Mesenchymal stem cell (in vitro differentiated cells and primary cell): ENCODE measurements around the gene ITPKA.

Experiments used
- DNase-seq: peaks from one replicate; pipeline ENCODE4 v3.0.0-alpha.2; 2013
- H2AFZ ChIP-seq: one replicate; pipeline ENCODE4 v1.6.1; 2013; ENCODE audit warnings: low read depth, mild to moderate bottlenecking, control low read depth, inconsistent platforms, low read length, moderate library complexity
- H2AK5ac ChIP-seq: 2 replicates; pipeline ENCODE4 v1.6.1; 2013; ENCODE audit warnings: low read length, moderate library complexity, mild to moderate bottlenecking, inconsistent platforms; ENCODE audit not compliant: severe bottlenecking
- H2BK120ac ChIP-seq: one replicate; pipeline ENCODE4 v1.6.1; 2013; ENCODE audit warnings: low read depth, mild to moderate bottlenecking, inconsistent platforms, low read length, moderate library complexity
- H2BK12ac ChIP-seq, 2 experiments: one replicate each; pipeline ENCODE4 v1.6.1; 2013; ENCODE audit warnings: inconsistent platforms in 2 of 2, low read length in 2 of 2, mild to moderate bottlenecking in 2 of 2, moderate library complexity in 2 of 2, control low read depth in 1 of 2
- H2BK15ac ChIP-seq: one replicate; pipeline ENCODE4 v1.6.1; 2013; ENCODE audit warnings: mild to moderate bottlenecking, low read depth, inconsistent platforms; ENCODE audit not compliant: poor library complexity, severe bottlenecking
- H2BK5ac ChIP-seq: 2 replicates; pipeline ENCODE4 v1.6.1; 2013; ENCODE audit warnings: low read depth, mild to moderate bottlenecking, low read length, control low read depth, inconsistent platforms; ENCODE audit not compliant: poor library complexity, severe bottlenecking
- H3K14ac ChIP-seq, 2 experiments: one replicate each; pipeline ENCODE4 v1.6.1; 2013; ENCODE audit warnings: inconsistent platforms in 2 of 2, low read length in 2 of 2, control low read depth in 1 of 2, mild to moderate bottlenecking in 1 of 2, moderate library complexity in 1 of 2
- H3K18ac ChIP-seq, 2 experiments: one replicate each; pipeline ENCODE4 v1.6.1; 2013; ENCODE audit warnings: inconsistent platforms in 2 of 2, low read length in 2 of 2, control low read depth in 1 of 2, low read depth in 1 of 2, mild to moderate bottlenecking in 1 of 2
- H3K23ac ChIP-seq, 2 experiments: one replicate each; pipeline ENCODE4 v1.6.1; 2013; ENCODE audit warnings: inconsistent platforms in 2 of 2, low read length in 2 of 2, mild to moderate bottlenecking in 2 of 2, moderate library complexity in 2 of 2, control low read depth in 1 of 2
- H3K27ac ChIP-seq: 2 replicates; pipeline ENCODE4 v1.5.1; 2013; ENCODE audit warnings: mild to moderate bottlenecking, moderate library complexity, low read length, control low read depth, inconsistent platforms; ENCODE audit not compliant: poor library complexity, severe bottlenecking
- H3K27me3 ChIP-seq, 2 experiments: 2 replicates each; pipeline versions ENCODE4 v1.6.1 to v1.7.0; 2013; ENCODE audit warnings: low read length in 2 of 2, mild to moderate bottlenecking in 2 of 2, moderate library complexity in 2 of 2, control low read depth in 1 of 2, inconsistent platforms in 1 of 2; ENCODE audit not compliant: control insufficient read depth in 1 of 2, insufficient read depth in 1 of 2
- H3K36me3 ChIP-seq, 2 experiments: 2 replicates each; pipeline versions ENCODE4 v1.6.1 to v1.7.0; 2013; ENCODE audit warnings: low read length in 2 of 2, control low read depth in 1 of 2, inconsistent platforms in 1 of 2, low read depth in 1 of 2, mild to moderate bottlenecking in 1 of 2; ENCODE audit not compliant: insufficient read depth in 2 of 2, control insufficient read depth in 1 of 2
- H3K4ac ChIP-seq, 2 experiments: one replicate each; pipeline ENCODE4 v1.6.1; 2013; ENCODE audit warnings: inconsistent platforms in 2 of 2, low read length in 2 of 2, mild to moderate bottlenecking in 2 of 2, moderate library complexity in 2 of 2, control low read depth in 1 of 2, low read depth in 1 of 2
- H3K4me1 ChIP-seq: 2 replicates; pipeline ENCODE4 v1.6.1; 2013; ENCODE audit warnings: low read depth, low read length, control low read depth; ENCODE audit not compliant: control insufficient read depth, insufficient read depth
- H3K4me2 ChIP-seq: 2 replicates; pipeline ENCODE4 v1.6.1; 2013; ENCODE audit warnings: low read length, mild to moderate bottlenecking, inconsistent platforms; ENCODE audit not compliant: poor library complexity, severe bottlenecking
- H3K4me3 ChIP-seq, 2 experiments: 2 replicates each; pipeline versions ENCODE4 v1.5.1 to v1.7.0; 2013; ENCODE audit warnings: low read length in 2 of 2, mild to moderate bottlenecking in 2 of 2, control low read depth in 1 of 2, low read depth in 1 of 2; ENCODE audit not compliant: insufficient read depth in 1 of 2
- H3K79me1 ChIP-seq: replicated peaks from 2 replicates; pipeline ENCODE4 v1.6.1; 2013; ENCODE audit warnings: mild to moderate bottlenecking, control low read depth, low read length, inconsistent platforms; ENCODE audit not compliant: poor library complexity, severe bottlenecking
- H3K9ac ChIP-seq: 2 replicates; pipeline ENCODE4 v1.7.0; 2013; ENCODE audit warnings: mild to moderate bottlenecking, low read length, moderate library complexity
- H3K9me3 ChIP-seq: 2 replicates; pipeline ENCODE4 v1.7.0; 2013; ENCODE audit warnings: mild to moderate bottlenecking, low read length; ENCODE audit not compliant: control insufficient read depth
- H4K8ac ChIP-seq: one replicate; pipeline ENCODE4 v1.6.1; 2013; ENCODE audit warnings: inconsistent platforms, mild to moderate bottlenecking, low read length, moderate library complexity
- H4K91ac ChIP-seq: one replicate; pipeline ENCODE4 v1.6.1; 2013; ENCODE audit warnings: mild to moderate bottlenecking, low read length, inconsistent platforms
- WGBS: methylation state at CpG from one replicate; pipeline ENCODE4 v1.1.7; 2013; ENCODE audit warnings: mixed read lengths; 5-methylcytosine and 5-hydroxymethylcytosine counted together

The ITPKA gene

GRCh38 chr15:41482110-41482877 is 11.4 kb upstream of the ITPKA start:
- H3K14ac ChIP-seq: no peak overlapping the region
- no peak overlapping the region for H3K23ac ChIP-seq
- no peak overlapping the region for H3K4ac ChIP-seq
- H2BK15ac ChIP-seq: no peak overlapping the region
- H2AK5ac ChIP-seq: no peak overlapping the region
- no peak overlapping the region for H2BK120ac ChIP-seq
- no peak overlapping the region for H2BK5ac ChIP-seq
- no peak overlapping the region for H2AFZ ChIP-seq
- H4K91ac ChIP-seq: no peak overlapping the region
- no peak for DNase-seq
- H3K36me3 ChIP-seq: peaks cover 55 to 70% of the 10 kb centered on the region in 2 experiments
- H3K4me2 ChIP-seq: no peak overlapping the region
- over 99% methylated on average over 8 of the region's 9 CpGs for WGBS
- H3K27me3 ChIP-seq: no peaks in the 10 kb centered on the region
- no peak overlapping the region for H4K8ac ChIP-seq
- no peak overlapping the region for H3K27ac ChIP-seq
- no peaks in the 10 kb centered on the region for H3K9me3 ChIP-seq
- H3K9ac ChIP-seq: no peak overlapping the region
- H3K4me1 ChIP-seq: peaks cover 7% of the 10 kb centered on the region
- no peak overlapping the region for H3K4me3 ChIP-seq
- peaks cover 8% of the 10 kb centered on the region for H3K79me1 ChIP-seq
- H2BK12ac ChIP-seq: no peak overlapping the region
- H3K18ac ChIP-seq: no peak overlapping the region

GRCh38 chr15:41483115-41483514 is 10.6 kb upstream of the ITPKA start:
- no peak for DNase-seq
- H3K36me3 ChIP-seq: peaks cover 55 to 63% of the 10 kb centered on the region in 2 experiments
- no peak overlapping the region for H3K4me2 ChIP-seq

GRCh38 chr15:41483519-41483918 is 10.2 kb upstream of the ITPKA start:
- H3K14ac ChIP-seq: no peak overlapping the region

More at GRCh38 chr15:41483115-41483514, 10.6 kb upstream of the ITPKA start:
- H3K4ac ChIP-seq: no peak overlapping the region
- no peak overlapping the region for H2AK5ac ChIP-seq
- H3K4me3 ChIP-seq: no peak overlapping the region
- no peak overlapping the region for H2BK120ac ChIP-seq
- no peak overlapping the region for H3K18ac ChIP-seq
- H3K9ac ChIP-seq: no peak overlapping the region
- no peak overlapping the region for H4K8ac ChIP-seq
- H3K4me1 ChIP-seq: peaks cover 12% of the 10 kb centered on the region
- H3K79me1 ChIP-seq: peaks cover 8% of the 10 kb centered on the region
- H2BK12ac ChIP-seq: no peak overlapping the region
- no peaks in the 10 kb centered on the region for H3K9me3 ChIP-seq
- no peak overlapping the region for H3K27ac ChIP-seq
- H3K27me3 ChIP-seq: no peaks in the 10 kb centered on the region
- no peak overlapping the region for H3K23ac ChIP-seq
- H2BK15ac ChIP-seq: no peak overlapping the region
- H2AFZ ChIP-seq: no peak overlapping the region
- H3K14ac ChIP-seq: no peak overlapping the region
- H2BK5ac ChIP-seq: no peak overlapping the region
- H4K91ac ChIP-seq: no peak overlapping the region

GRCh38 chr15:41484937-41485625 is 8.6 kb upstream of the ITPKA start:
- H2BK15ac ChIP-seq: no peak overlapping the region
- H3K4me2 ChIP-seq: no peak overlapping the region
- H3K36me3 ChIP-seq: peaks cover 43 to 45% of the 10 kb centered on the region in 2 experiments
- H2AFZ ChIP-seq: no peak overlapping the region
- H3K9ac ChIP-seq: no peak overlapping the region
- no peak overlapping the region for H3K4me3 ChIP-seq
- H3K14ac ChIP-seq: no peak overlapping the region
- 90% methylated on average over 11 of the region's 11 CpGs for WGBS
- peaks cover 18% of the 10 kb centered on the region for H3K4me1 ChIP-seq
- no peak overlapping the region for H3K23ac ChIP-seq
- no peak overlapping the region for H3K4ac ChIP-seq
- H2BK120ac ChIP-seq: no peak overlapping the region
- H2BK5ac ChIP-seq: no peak overlapping the region
- H3K27me3 ChIP-seq: no peaks in the 10 kb centered on the region
- no peak overlapping the region for H4K91ac ChIP-seq
- H3K79me1 ChIP-seq: no peaks in the 10 kb centered on the region
- H3K18ac ChIP-seq: no peak overlapping the region
- H3K27ac ChIP-seq: no peak overlapping the region
- no peaks in the 10 kb centered on the region for H3K9me3 ChIP-seq
- DNase-seq: no peak
- no peak overlapping the region for H2BK12ac ChIP-seq
- H4K8ac ChIP-seq: no peak overlapping the region
- no peak overlapping the region for H2AK5ac ChIP-seq

More at GRCh38 chr15:41483519-41483918, 10.2 kb upstream of the ITPKA start:
- no peak overlapping the region for H2BK12ac ChIP-seq
- H3K4me3 ChIP-seq: no peak overlapping the region
- H3K4me2 ChIP-seq: no peak overlapping the region
- no peak overlapping the region for H2BK5ac ChIP-seq
- WGBS: 85% methylated on average over 2 of the region's 2 CpGs
- H4K8ac ChIP-seq: no peak overlapping the region
- no peak overlapping the region for H2BK15ac ChIP-seq
- H3K9me3 ChIP-seq: no peaks in the 10 kb centered on the region
- H3K79me1 ChIP-seq: peaks cover 6% of the 10 kb centered on the region
- H2AFZ ChIP-seq: no peak overlapping the region
- H3K27me3 ChIP-seq: no peaks in the 10 kb centered on the region
- DNase-seq: no peak
- H3K18ac ChIP-seq: no peak overlapping the region
- H3K4me1 ChIP-seq: peaks cover 13% of the 10 kb centered on the region
- peaks cover 55 to 59% of the 10 kb centered on the region in 2 experiments for H3K36me3 ChIP-seq
- H3K4ac ChIP-seq: no peak overlapping the region
- H2BK120ac ChIP-seq: no peak overlapping the region
- H3K23ac ChIP-seq: no peak overlapping the region
- H4K91ac ChIP-seq: no peak overlapping the region
- H3K9ac ChIP-seq: no peak overlapping the region
- no peak overlapping the region for H3K27ac ChIP-seq
- H2AK5ac ChIP-seq: no peak overlapping the region
